Spinal cord (tissue), 4 donors: ENCODE data around the gene PNRC1. TPM values are rescaled to one million over a fixed set of nuclear protein-coding genes. Genes with fewer than 3 reads are reported as not detected.
A peak's percentile ranks its signal among the peaks of the same experiment; 100 is the strongest.

ENCODE experiments used
- polyA plus RNA-seq, 2 donors: library from polyadenylated mRNA; unstranded; fragments of 120-200 nt; gene quantifications; one replicate each; pipeline ENCODE4 v1.2.1, GENCODE V29; 2013; ENCODE audit not compliant: insufficient read length in 2 of 2
- small RNA-seq: library from RNA; depleted of rRNA; stranded (forward); fragments of <200 nt; gene quantifications from one replicate; pipeline ENCODE3, GENCODE V24; 2014; ENCODE audit warnings: low replicate concordance
- total RNA-seq, 2 donors: library from RNA; depleted of rRNA in 1 of 2; stranded (reverse); fragments of 120-200 nt in 1 of 2; fragments of >200 nt in 1 of 2; gene quantifications; one replicate each; pipeline versions ENCODE4 v1.2.3 to v1.2.4, GENCODE V29; 2013 to 2014

Gene PNRC1
- total and polyA plus RNA-seq, 4 donors, result 71.0 to 121 (median 90.5) TPM

Small RNAs within 50 kb of the gene (small RNA-seq; reads per million reads assigned to genes)
- gene RN7SL336P, result not detected
- gene RNU2-61P, result 0.49 reads per million, percentile 55 among the genes with 10 or more reads in this experiment

Other genes starting within 250 kb of the PNRC1 start
- 10 to 100 TPM; 24.9 to 34.4 TPM for gene RNGTT, start 117.1 kb upstream of the PNRC1 start, total RNA-seq
- 10 to 100 TPM; 13.1 to 16.8 TPM for gene RNGTT, start 117.1 kb upstream of the PNRC1 start, polyA plus RNA-seq
- 10 to 100 TPM; 12.1 to 28.2 TPM for gene SRSF12, start 37.3 kb downstream of the PNRC1 start, total RNA-seq
- gene SRSF12, start 37.3 kb downstream of the PNRC1 start, polyA plus RNA-seq, result 10 to 100 TPM; 26.7 to 27.8 TPM
- 10 to 100 TPM; 12.3 to 20.9 TPM for gene PM20D2, start 65.3 kb downstream of the PNRC1 start, total RNA-seq
- gene PM20D2, start 65.3 kb downstream of the PNRC1 start, polyA plus RNA-seq, result 10 to 100 TPM; 16.5 to 16.8 TPM
- under 1 TPM in 1 of 2 donors, not detected in 1; 0.20 TPM for gene GABRR1, start 136.6 kb downstream of the PNRC1 start, total RNA-seq
- gene GABRR1, start 136.6 kb downstream of the PNRC1 start, polyA plus RNA-seq, result under 1 TPM; 0.29 to 0.35 TPM
- gene GABRR2, start 234.5 kb downstream of the PNRC1 start, total RNA-seq, result under 1 TPM; 0.39 to 0.89 TPM
- gene GABRR2, start 234.5 kb downstream of the PNRC1 start, polyA plus RNA-seq, result under 1 TPM; 0.40 to 0.72 TPM